Measurements from ENCODE around the gene MVD. TPM values are rescaled to one million over a fixed set of nuclear protein-coding genes. Genes with fewer than 3 reads are reported as not detected.

The MVD gene
- total RNA-seq, 3 donors from 2014 or later: 17.4 to 21.3 (median 19.0) TPM

- Histone ChIP-seq H3K27ac (peak overlapping the region in 1 of 2 donors; percentile 68), H3K4me1 (peaks cover 4 to 5% of the 10 kb centered on the region in 2 donors), H3K9me3 (no peaks in the 10 kb centered on the region), H3K4me3 (no peak overlapping the region), H3K27me3 (no peaks in the 10 kb centered on the region), H3K36me3 (no peaks in the 10 kb centered on the region)
- intact Hi-C loops (cut with DNase I; ENCODE audit: low total_unique reads): loop anchor here (10.0 kb wide), 1 partner anchor 715 kb away; no protein-coding TSS in a partner anchor
- no peak for TF ChIP-seq POLR2A (IDR thresholded peaks at IDR 0.05)
- DNase-seq (ENCODE audit: low spot score in 2 of 2): no peak
These were observed 37.4 kb upstream of the MVD start for GRCh38 chr16:88700322-88700635.

- Histone ChIP-seq H3K27ac (no peak overlapping the region), H3K36me3 (no peaks in the 10 kb centered on the region), H3K4me3 (no peak overlapping the region), H3K9me3 (no peaks in the 10 kb centered on the region), H3K27me3 (no peaks in the 10 kb centered on the region), H3K4me1 (no peaks in the 10 kb centered on the region)
- TF ChIP-seq, protein P1, sequence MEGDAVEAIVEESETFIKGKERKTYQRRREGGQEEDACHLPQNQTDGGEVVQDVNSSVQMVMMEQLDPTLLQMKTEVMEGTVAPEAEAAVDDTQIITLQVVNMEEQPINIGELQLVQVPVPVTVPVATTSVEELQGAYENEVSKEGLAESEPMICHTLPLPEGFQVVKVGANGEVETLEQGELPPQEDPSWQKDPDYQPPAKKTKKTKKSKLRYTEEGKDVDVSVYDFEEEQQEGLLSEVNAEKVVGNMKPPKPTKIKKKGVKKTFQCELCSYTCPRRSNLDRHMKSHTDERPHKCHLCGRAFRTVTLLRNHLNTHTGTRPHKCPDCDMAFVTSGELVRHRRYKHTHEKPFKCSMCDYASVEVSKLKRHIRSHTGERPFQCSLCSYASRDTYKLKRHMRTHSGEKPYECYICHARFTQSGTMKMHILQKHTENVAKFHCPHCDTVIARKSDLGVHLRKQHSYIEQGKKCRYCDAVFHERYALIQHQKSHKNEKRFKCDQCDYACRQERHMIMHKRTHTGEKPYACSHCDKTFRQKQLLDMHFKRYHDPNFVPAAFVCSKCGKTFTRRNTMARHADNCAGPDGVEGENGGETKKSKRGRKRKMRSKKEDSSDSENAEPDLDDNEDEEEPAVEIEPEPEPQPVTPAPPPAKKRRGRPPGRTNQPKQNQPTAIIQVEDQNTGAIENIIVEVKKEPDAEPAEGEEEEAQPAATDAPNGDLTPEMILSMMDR (IDR thresholded peaks at IDR 0.05): no peak
- no peak for TF ChIP-seq POLR2AphosphoS5 (IDR thresholded peaks at IDR 0.05)
- TF ChIP-seq POLR2A (IDR thresholded peaks at IDR 0.05): no peak
- intact Hi-C loops (cut with DNase I; ENCODE audit: low total_unique reads): no loop called here
- DNase-seq (ENCODE audit: low spot score in 2 of 2): no peak
These were observed 36.3 kb upstream of the MVD start for GRCh38 chr16:88699180-88699579.

GRCh38 chr16:88698646-88699045, 35.8 kb upstream of the MVD start:
- Histone ChIP-seq H3K36me3 (no peaks in the 10 kb centered on the region), H3K4me1 (no peaks in the 10 kb centered on the region)
- no peak for DNase-seq (ENCODE audit: low spot score in 2 of 2)

GRCh38 chr16:88697831-88698615, 35.1 kb upstream of the MVD start:
- Histone ChIP-seq H3K4me3 (no peak overlapping the region), H3K27me3 (no peaks in the 10 kb centered on the region), H3K9me3 (no peaks in the 10 kb centered on the region), H3K4me1 (no peaks in the 10 kb centered on the region), H3K36me3 (no peaks in the 10 kb centered on the region), H3K27ac (no peak overlapping the region)
- DNase-seq (ENCODE audit: low spot score in 2 of 2): no peak
- TF ChIP-seq POLR2AphosphoS5 (IDR thresholded peaks at IDR 0.05) (no peak), POLR2A (IDR thresholded peaks at IDR 0.05) (no peak)
- TF ChIP-seq, protein P1 (IDR thresholded peaks at IDR 0.05): no peak
- intact Hi-C loops (cut with DNase I; ENCODE audit: low total_unique reads): no loop called here

More at GRCh38 chr16:88698646-88699045, 35.8 kb upstream of the MVD start:
- no peaks in the 10 kb centered on the region for H3K27me3 ChIP-seq
- H3K27ac ChIP-seq: no peak overlapping the region
- no peak overlapping the region for H3K4me3 ChIP-seq
- TF ChIP-seq POLR2A (IDR thresholded peaks at IDR 0.05) (no peak), POLR2AphosphoS5 (IDR thresholded peaks at IDR 0.05) (no peak)
- TF ChIP-seq, protein P1 (IDR thresholded peaks at IDR 0.05): no peak
- no peaks in the 10 kb centered on the region for H3K9me3 ChIP-seq
- intact Hi-C loops (cut with DNase I; ENCODE audit: low total_unique reads): no loop called here

GRCh38 chr16:88697116-88697830, 34.4 kb upstream of the MVD start:
- no peaks in the 10 kb centered on the region for H3K9me3 ChIP-seq
- no peak for DNase-seq (ENCODE audit: low spot score in 2 of 2)
- H3K36me3 ChIP-seq: no peaks in the 10 kb centered on the region
- no peak overlapping the region for H3K4me3 ChIP-seq
- H3K27me3 ChIP-seq: no peaks in the 10 kb centered on the region
- H3K4me1 ChIP-seq: no peaks in the 10 kb centered on the region
- TF ChIP-seq, protein P1 (IDR thresholded peaks at IDR 0.05): no peak
- no peak for TF ChIP-seq POLR2A (IDR thresholded peaks at IDR 0.05)
- TF ChIP-seq POLR2AphosphoS5 (IDR thresholded peaks at IDR 0.05): no peak
- intact Hi-C loops (cut with DNase I; ENCODE audit: low total_unique reads): no loop called here
- no peak overlapping the region for H3K27ac ChIP-seq

Data from breast epithelium (tissue), 4 donors.